Measurements from ENCODE around the gene EMP3.
"Not testable (repeated sequence)": the region's sequence is repeated elsewhere in the genome, so short reads cannot be mapped to it uniquely, and the experiment has no call there.

Gene EMP3

GRCh38 chr19:48348737-48349136 is 23.4 kb downstream of the EMP3 start:
- DNase-seq: no peak

DNA sequence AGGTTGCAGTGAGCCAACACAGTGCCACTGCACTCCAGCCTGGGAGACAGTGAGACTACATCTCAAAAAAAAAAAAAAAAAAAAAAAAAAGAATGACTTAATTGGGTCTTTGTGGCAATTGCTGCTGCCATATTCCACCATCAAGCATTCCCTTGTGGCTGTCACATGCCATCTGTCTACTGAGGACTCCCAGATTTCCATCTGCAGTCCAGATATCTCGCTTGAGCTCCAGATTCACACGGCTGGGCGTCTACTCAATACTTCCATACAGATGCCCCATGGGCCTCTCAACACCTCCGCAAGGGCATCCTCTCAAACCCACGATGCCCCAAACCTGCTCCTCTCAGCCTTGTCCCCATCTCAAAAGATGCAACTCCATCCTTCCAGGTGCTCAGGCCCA is 25.5 kb downstream of the EMP3 start:
- no peak for DNase-seq

GRCh38 chr19:48351341-48351752 is 26.0 kb downstream of the EMP3 start:
- DNase-seq: peak; percentile 80

DNA sequence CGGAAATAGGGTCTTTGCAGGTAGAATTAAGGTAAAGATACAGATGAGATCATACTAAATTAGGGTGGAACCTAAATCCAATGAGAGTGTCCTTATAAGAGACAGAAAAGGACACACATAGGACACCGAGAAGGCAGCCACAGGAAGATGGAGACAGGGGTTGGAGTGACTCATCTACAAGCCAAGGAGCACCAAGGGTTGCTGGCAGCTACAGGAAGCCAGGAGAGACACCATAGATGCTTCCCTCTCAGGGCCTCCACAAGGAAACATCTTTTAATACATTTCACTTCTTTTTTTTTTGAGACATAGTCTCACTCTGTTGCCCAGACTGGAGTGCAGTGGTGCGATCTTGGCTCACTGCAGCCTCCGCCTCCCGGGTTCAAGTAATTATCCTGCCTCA is 28.3 kb downstream of the EMP3 start:
- DNase-seq: no peak

DNA sequence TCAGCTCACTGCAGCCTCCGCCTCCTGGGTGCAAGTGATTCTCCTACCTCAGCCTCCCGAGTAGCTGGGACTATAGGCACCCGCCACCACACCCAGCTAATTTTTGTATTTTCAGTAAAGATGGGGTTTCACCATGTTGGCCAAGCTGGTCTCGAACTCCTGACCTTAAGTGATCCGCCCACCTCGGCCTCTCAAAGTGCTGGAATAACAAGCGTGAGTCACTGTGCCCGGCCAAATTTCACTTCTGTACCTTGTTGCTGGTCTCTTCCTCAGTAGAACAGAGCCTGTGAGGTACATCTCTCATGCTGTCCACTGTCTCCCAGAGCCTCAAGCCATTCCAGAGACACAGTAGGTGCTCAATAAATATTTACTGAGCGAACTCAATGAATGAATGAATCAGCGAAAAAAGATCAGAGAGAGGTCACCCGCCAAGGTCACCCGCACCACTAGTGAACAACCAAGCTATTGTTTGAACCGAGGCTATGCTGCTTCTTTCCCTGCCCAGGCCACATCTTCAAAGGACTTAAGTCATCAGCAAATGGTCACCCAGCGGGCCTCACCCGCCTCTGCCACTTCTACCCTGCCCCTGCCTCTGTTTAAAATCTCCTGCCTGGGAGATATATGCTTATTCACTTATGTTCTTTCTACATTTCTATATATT is 29.1 kb downstream of the EMP3 start:
- no peak for DNase-seq

DNA sequence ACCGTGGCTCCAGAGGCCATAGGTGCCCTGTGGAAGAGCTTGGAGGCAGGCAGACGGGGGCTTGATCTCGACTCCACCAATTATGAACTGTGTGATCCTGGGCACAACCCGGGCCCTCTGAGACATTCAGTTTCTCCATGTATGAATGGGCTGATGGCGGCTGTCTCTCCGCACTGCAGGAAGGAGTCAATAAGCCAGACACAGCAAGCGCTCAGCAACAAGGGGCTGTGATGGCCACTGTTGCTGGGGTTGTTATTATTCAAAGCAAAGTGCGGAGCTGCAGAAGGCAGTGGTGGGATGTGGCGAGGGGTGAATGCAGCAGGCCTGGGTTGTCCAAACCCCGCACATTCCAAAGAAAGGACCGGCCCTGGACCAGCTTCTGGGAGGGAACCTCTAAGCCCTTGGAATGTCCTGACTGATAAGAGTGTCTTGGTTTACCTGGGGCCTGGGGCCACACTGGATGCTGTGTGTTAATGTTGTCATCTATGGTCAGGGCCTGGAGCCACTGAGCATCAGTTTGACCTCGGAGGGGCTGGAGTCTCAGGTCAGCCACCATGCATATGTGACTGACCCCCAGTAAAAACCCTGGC is 30.1 kb downstream of the EMP3 start:
- DNase-seq: no peak

GRCh38 chr19:48359123-48359522 is 33.8 kb downstream of the EMP3 start:
- no peak for DNase-seq

GRCh38 chr19:48361912-48362311 is 36.6 kb downstream of the EMP3 start:
- DNase-seq: no peak

DNA sequence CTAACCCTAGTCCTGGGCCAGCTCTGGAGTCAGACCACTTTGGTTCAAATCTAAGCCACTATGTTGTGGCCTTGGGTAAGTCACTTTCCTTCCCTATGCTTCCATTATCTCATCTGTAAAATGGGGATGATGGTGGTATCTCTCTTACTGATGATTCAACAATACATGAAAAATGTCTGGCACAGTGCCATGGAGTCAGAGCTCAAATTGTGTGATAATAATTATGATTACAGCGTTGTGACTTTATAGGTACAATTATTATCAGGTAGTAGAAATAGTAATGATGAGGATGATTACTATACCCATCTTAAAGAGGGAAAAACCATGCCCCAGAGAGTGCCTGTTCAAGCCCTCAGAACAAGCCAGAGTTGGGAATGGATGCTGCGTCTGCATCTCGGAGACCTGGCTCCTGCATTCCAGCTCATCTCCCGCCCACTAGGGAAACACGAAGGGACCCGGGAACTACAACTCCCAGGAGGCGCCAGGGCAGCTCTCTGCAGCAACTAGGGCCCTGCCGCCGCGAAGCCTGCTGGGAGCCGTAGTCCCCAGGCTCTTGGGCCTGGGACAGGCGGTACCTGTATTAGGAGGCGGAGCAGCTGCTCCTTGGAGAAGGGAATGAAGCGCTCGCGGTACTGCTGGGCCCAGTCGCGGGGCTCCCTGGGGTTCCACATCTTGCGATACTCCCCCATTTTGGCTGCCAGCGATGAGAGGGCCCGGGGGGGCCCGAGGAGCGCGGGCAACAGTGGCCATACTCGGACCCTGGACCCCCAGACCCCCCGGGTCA is 37.6 kb downstream of the EMP3 start:
- peak; percentile 87 for DNase-seq

- peak; percentile 31 for DNase-seq
Observed at GRCh38 chr19:48363500-48363809, 38.1 kb downstream of the EMP3 start.

DNA sequence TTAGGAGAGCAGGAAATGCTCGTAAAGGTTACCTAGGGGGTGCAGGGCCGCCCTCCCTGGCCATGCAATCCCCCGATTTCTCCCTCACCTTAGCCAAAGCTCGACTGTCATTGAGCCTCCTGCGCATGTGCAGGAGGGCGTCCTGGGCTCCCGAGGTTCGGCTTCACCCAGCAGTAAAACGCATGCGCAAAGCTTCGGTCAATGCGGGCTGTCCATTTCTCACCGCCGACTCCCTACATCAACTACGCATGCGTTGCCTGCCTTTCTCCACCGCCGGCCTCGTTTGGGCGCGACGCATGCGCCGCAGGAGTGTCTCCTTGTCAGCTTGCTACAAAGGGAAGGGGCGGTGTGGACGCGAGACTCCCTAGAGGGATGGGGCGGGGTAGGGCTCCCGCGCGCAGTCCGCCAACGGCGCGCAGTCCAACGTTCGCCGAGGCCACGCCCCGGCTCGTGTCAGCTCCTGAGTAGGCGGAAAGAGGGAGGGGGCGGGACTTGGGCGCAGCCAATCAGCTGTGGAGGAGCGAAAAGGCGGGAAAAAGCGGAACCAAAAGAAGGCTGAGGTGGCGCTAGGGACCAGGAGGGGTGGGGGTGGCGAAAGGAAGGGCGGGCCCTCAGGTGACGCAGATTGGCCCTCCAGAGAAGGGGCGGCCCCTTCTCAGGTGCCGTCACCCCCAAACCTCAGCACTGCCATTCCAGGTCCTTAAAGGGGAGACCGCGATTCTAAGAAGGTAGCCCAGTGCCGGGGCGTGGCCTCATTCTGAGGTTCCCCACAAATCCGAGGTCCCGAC is 38.7 kb downstream of the EMP3 start, which contains the start of the genes SYNGR4 and TMEM143:
SYNGR4 (plus strand) TSS at position 558 of the 788 bp plus-strand sequence. CDS start 1,476 bp downstream, outside the sequence.
TMEM143 (minus strand) TSS at position 131 of the 788 bp plus-strand sequence; CDS start at position 111, 20 bp downstream.
- peak; percentile 97 for DNase-seq

DNA sequence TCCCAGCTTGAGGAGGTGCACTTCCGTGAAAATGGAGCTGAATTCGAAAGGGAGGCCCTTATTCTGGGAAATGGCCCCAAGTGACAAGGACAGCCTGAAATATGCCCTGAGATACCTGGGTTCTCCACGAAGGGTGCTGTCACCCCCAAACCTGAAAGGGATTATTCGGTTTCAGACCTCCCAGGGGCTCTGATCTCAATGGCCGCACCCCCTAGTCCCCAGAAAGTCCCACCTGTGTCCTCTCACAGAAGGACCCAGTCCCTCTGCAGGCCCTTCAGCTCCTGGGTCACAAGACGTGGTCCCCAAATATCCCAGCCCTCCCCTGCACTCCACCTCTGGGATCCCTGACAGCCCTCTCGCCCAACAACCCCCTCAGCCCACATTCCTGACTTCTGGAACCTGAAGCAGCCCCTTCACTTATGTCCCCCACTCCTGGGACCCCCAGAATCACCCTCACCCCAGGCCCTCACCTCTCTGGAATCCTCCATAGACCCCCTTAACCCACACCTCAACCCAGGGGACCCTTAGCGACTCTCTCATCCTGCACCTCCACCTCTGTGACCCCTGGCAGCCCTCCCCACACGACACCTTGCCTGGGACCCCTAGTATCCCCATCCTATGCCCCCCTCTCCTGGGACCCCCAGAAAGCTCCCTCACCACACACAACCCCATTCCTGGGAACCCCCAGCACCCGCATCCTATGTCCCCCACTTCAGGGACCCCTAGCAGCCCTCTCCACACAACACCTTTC is 39.4 kb downstream of the EMP3 start:
- DNase-seq: no peak

- no peak for DNase-seq
Observed at GRCh38 chr19:48365602-48366001, 40.2 kb downstream of the EMP3 start.

GRCh38 chr19:48367855-48368254 is 42.5 kb downstream of the EMP3 start:
- no peak for DNase-seq

DNA sequence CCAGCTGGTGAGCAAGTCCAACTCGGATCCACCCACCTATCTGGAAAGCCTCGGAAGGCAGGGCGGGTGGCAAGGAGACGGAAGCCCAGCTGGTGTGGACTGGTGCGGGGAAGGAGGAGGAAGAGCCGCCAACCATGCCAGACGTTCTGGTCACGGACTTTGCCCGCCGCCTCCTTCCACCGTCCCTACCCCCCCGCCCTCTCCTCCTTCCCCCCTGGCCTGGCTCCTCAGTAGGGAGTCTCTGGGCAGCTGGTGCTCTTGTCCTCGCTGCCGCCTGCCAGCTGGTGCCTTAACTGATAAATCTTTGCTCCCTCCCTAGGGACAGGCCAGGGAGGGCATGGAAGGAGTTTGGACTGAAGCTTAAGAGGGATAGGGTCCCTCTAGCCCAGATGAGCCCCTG is 43.6 kb downstream of the EMP3 start:
- DNase-seq: no peak

DNA sequence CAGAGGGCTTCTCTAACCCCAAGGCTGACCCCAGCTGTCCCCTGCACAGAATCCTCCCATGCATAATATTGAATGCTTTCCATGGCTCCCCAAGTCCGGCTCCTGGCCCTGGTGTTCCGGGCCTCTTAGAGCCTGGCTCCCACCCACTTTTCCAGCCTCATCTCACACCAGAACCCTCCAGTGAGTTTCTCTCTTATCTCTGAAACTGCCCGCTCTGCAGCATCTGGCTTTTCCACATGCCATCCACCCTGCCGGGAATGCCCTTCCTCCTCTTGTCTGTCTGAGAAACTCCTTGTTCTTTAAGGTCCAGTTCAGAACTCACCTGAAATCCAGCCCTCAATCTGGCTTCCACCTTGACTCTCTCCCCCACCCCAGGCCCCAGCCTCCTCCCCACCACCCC is 45.6 kb downstream of the EMP3 start:
- DNase-seq: no peak

GRCh38 chr19:48371367-48371766 is 46.0 kb downstream of the EMP3 start:
- DNase-seq: no peak

GRCh38 chr19:48371771-48372170 is 46.4 kb downstream of the EMP3 start:
- not testable (repeated sequence) for DNase-seq

GRCh38 chr19:48372904-48373303 is 47.6 kb downstream of the EMP3 start:
- no peak for DNase-seq

DNA sequence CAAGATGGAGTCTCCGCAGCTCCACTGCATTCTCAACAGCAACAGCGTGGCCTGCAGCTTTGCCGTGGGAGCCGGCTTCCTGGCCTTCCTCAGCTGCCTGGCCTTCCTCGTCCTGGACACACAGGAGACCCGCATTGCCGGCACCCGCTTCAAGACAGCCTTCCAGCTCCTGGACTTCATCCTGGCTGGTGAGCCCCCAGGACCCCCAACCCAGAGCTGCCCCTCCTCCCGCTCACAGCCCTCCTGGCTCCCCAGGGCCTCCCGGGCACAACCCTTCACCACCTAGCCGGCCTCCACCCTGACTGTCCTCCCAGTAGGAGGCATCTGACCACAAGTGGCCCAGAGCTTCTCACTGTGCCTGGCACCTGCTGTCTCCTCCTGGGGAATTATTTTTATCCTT is 48.2 kb downstream of the EMP3 start:
- no peak for DNase-seq

- no peak for DNase-seq
Observed at GRCh38 chr19:48378194-48378570, 52.8 kb downstream of the EMP3 start.

DNA sequence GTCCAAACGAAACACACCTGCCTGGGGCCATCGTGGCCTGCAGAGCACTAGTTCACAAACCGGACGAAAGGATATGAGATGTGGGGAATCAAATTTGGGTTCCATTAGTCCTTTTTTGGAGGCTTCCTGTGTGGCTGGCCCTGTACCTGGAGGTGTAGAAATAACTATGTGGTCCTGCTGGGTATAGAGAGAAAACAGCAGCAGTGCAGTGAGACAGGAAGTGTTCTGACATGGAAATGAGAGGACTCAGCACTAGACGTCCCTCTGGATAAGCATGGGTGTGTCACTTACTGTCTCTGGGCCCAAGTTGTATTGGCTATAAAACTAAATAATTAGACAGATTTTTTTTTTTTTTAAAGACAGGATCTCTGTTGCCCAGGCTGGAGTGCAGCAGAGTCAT is 53.7 kb downstream of the EMP3 start:
- no peak for DNase-seq
